GM12873 (cell line): ENCODE data around the gene FREM2.
A peak's percentile ranks its signal among the peaks of the same experiment; 100 is the strongest.

Experiments used
- TF ChIP-seq, protein P1 (sequence below): IDR thresholded peaks from 2 replicates; pipeline ENCODE4 v1.5.1; 2012; ENCODE audit warnings: low read depth, mild to moderate bottlenecking, moderate library complexity, low read length, control low read depth; ENCODE audit not compliant: insufficient read depth; ENCODE audit errors: missing control alignments

The FREM2 gene

DNA sequence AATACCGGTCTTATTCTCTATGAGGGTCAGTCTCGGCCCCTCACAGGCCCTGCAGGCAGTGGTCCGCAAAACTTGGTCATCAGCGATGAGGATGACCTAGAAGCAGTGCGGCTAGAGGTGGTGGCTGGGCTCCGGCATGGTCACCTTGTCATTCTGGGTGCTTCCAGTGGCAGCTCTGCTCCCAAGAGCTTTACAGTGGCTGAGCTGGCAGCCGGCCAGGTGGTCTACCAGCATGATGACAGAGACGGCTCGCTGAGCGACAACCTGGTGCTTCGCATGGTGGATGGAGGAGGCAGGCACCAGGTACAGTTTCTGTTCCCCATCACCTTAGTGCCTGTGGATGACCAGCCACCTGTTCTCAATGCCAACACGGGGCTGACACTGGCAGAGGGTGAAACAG lies 1.8 kb downstream of the FREM2 start:
- TF ChIP-seq, protein P1, sequence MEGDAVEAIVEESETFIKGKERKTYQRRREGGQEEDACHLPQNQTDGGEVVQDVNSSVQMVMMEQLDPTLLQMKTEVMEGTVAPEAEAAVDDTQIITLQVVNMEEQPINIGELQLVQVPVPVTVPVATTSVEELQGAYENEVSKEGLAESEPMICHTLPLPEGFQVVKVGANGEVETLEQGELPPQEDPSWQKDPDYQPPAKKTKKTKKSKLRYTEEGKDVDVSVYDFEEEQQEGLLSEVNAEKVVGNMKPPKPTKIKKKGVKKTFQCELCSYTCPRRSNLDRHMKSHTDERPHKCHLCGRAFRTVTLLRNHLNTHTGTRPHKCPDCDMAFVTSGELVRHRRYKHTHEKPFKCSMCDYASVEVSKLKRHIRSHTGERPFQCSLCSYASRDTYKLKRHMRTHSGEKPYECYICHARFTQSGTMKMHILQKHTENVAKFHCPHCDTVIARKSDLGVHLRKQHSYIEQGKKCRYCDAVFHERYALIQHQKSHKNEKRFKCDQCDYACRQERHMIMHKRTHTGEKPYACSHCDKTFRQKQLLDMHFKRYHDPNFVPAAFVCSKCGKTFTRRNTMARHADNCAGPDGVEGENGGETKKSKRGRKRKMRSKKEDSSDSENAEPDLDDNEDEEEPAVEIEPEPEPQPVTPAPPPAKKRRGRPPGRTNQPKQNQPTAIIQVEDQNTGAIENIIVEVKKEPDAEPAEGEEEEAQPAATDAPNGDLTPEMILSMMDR = no peak

DNA sequence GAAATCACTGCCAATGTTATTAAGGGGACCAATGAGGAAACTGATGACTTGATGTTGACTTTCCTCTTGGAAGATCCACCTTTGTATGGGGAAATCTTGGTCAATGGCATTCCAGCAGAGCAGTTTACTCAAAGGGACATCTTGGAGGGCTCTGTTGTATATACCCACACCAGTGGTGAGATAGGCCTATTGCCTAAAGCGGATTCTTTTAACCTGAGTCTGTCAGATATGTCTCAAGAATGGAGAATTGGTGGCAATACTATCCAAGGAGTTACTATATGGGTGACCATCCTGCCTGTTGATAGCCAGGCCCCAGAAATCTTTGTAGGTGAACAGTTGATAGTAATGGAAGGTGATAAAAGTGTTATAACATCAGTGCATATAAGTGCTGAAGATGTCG lies 3.4 kb downstream of the FREM2 start:
- TF ChIP-seq, protein P1 = no peak

- TF ChIP-seq, protein P1 = no peak
Measured at GRCh38 chr13:38693168-38693567, 6.3 kb downstream of the FREM2 start.

GRCh38 chr13:38693641-38694040 lies 6.8 kb downstream of the FREM2 start:
- TF ChIP-seq, protein P1 = no peak

DNA sequence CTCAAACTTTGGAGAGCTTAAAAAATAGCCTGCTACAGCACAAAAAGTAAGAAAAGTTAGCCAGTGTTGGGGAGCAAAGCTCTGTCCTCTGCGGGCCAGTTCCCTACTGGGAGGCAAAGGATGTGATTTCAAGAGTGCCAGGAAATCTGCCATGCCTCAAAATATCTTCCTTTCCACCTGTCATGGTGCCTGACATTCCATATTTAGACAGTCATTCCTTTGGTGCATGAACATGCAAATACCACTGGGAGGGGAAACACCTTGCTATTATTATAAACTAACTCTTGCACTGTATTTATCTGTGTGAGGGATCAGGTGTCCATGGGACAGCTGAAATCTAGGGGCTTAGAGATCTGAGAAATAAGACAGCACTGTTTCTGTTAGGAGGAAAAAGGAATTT lies 10.3 kb downstream of the FREM2 start:
- TF ChIP-seq, protein P1 = no peak

- TF ChIP-seq, protein P1 = peak; percentile 7
Measured at GRCh38 chr13:38697628-38698333, 10.9 kb downstream of the FREM2 start.

GRCh38 chr13:38700051-38700450 lies 13.2 kb downstream of the FREM2 start:
- TF ChIP-seq, protein P1 = no peak
